H9 (cell line): Measurements from ENCODE around the gene PGM2L1. TPM values are rescaled to one million over a fixed set of nuclear protein-coding genes. Genes with fewer than 3 reads are reported as not detected.

Experiments used
- DNase-seq: peaks from one replicate; pipeline ENCODE4 v3.0.0-alpha.2; 2017
- H2AFZ ChIP-seq: one replicate; pipeline ENCODE4 v1.6.1; 2013; ENCODE audit warnings: mild to moderate bottlenecking, low read length, control low read depth, moderate library complexity
- H2AK5ac ChIP-seq: 2 replicates; pipeline ENCODE4 v1.6.1; 2013; ENCODE audit warnings: low read length, control low read depth, mixed read lengths; ENCODE audit not compliant: insufficient read length
- H2BK120ac ChIP-seq: one replicate; pipeline ENCODE4 v1.6.1; 2013; ENCODE audit warnings: low read depth, mild to moderate bottlenecking, low read length, control low read depth, inconsistent platforms; ENCODE audit not compliant: poor library complexity, severe bottlenecking
- H2BK12ac ChIP-seq: 2 replicates; pipeline ENCODE4 v1.6.1; 2013; ENCODE audit warnings: low read length, control low read depth, mixed read lengths, low read depth; ENCODE audit not compliant: insufficient read length
- H2BK15ac ChIP-seq: 2 replicates; pipeline ENCODE4 v1.6.1; 2013; ENCODE audit warnings: low read depth, low read length, control low read depth
- H2BK20ac ChIP-seq: one replicate; pipeline ENCODE4 v1.6.1; 2013; ENCODE audit warnings: low read depth, mild to moderate bottlenecking, low read length, control low read depth, inconsistent platforms; ENCODE audit not compliant: poor library complexity, severe bottlenecking
- H2BK5ac ChIP-seq: 2 replicates; pipeline ENCODE4 v1.6.1; 2013; ENCODE audit warnings: low read length, control low read depth, mixed read lengths; ENCODE audit not compliant: insufficient read length
- H3K14ac ChIP-seq: 2 replicates; pipeline ENCODE4 v1.6.1; 2013; ENCODE audit warnings: low read length, control low read depth; ENCODE audit not compliant: insufficient read depth
- H3K18ac ChIP-seq: 2 replicates; pipeline ENCODE4 v1.6.1; 2013; ENCODE audit warnings: low read depth, mild to moderate bottlenecking, mixed read lengths, low read length, control low read depth; ENCODE audit not compliant: insufficient read length
- H3K23ac ChIP-seq: 2 replicates; pipeline ENCODE4 v1.6.1; 2013; ENCODE audit warnings: low read length, control low read depth, mixed read lengths, low read depth; ENCODE audit not compliant: insufficient read length
- H3K23me2 ChIP-seq: 2 replicates; pipeline ENCODE4 v1.6.1; 2013; ENCODE audit warnings: low read depth, mild to moderate bottlenecking, mixed read lengths, low read length, control low read depth; ENCODE audit not compliant: insufficient read length, poor library complexity, severe bottlenecking
- H3K27ac ChIP-seq: 2 replicates; pipeline ENCODE4 v1.5.1; 2013; ENCODE audit warnings: low read length, control low read depth, mixed read lengths, low read depth; ENCODE audit not compliant: insufficient read length
- H3K27me3 ChIP-seq: 2 replicates; pipeline ENCODE4 v1.6.1; 2013; ENCODE audit warnings: low read length, control low read depth, inconsistent platforms; ENCODE audit not compliant: insufficient read depth
- H3K4ac ChIP-seq: 2 replicates; pipeline ENCODE4 v1.6.1; 2013; ENCODE audit warnings: low read depth, mild to moderate bottlenecking, control low read depth, inconsistent platforms, low read length, moderate library complexity
- H3K4me1 ChIP-seq: 2 replicates; pipeline ENCODE4 v1.6.1; 2013; ENCODE audit warnings: low read length, control low read depth, inconsistent platforms; ENCODE audit not compliant: insufficient read depth
- H3K4me2 ChIP-seq: 2 replicates; pipeline ENCODE4 v1.6.1; 2013; ENCODE audit warnings: low read length, control low read depth, mixed read lengths; ENCODE audit not compliant: insufficient read length, insufficient read depth
- H3K56ac ChIP-seq: 2 replicates; pipeline ENCODE4 v1.6.1; 2013; ENCODE audit warnings: low read depth, mild to moderate bottlenecking, mixed read lengths, low read length, control low read depth; ENCODE audit not compliant: insufficient read length
- H3K79me1 ChIP-seq: 2 replicates; pipeline ENCODE4 v1.6.1; 2013; ENCODE audit warnings: low read depth, mild to moderate bottlenecking, moderate library complexity, low read length, control low read depth, inconsistent platforms; ENCODE audit not compliant: insufficient read depth, poor library complexity, severe bottlenecking
- H3K79me2 ChIP-seq: 2 replicates; pipeline ENCODE4 v1.6.1; 2013; ENCODE audit warnings: low read length, control low read depth, inconsistent platforms; ENCODE audit not compliant: insufficient read depth
- H3K9ac ChIP-seq: 2 replicates; pipeline ENCODE4 v1.6.1; 2013; ENCODE audit warnings: low read length, control low read depth, mixed read lengths; ENCODE audit not compliant: insufficient read length; ENCODE audit errors: extremely low read depth
- H3K9me3 ChIP-seq: one replicate; pipeline ENCODE4 v1.6.1; 2013; ENCODE audit warnings: low read depth, low read length, inconsistent platforms; ENCODE audit not compliant: control insufficient read depth
- H3T11ph ChIP-seq: one replicate; pipeline ENCODE4 v1.6.1; 2013; ENCODE audit warnings: mild to moderate bottlenecking, low read length, control low read depth, inconsistent platforms
- H4K20me1 ChIP-seq: one replicate; pipeline ENCODE4 v1.6.1; 2013; ENCODE audit not compliant: control insufficient read depth, insufficient read length, insufficient read depth
- H4K5ac ChIP-seq: 2 replicates; pipeline ENCODE4 v1.6.1; 2013; ENCODE audit warnings: low read depth, mild to moderate bottlenecking, mixed read lengths, low read length, control low read depth; ENCODE audit not compliant: insufficient read length
- H4K8ac ChIP-seq: replicated peaks from 2 replicates; pipeline ENCODE4 v1.6.1; 2013; ENCODE audit warnings: low read length, control low read depth, mixed read lengths, low read depth; ENCODE audit not compliant: insufficient read length
- H4K91ac ChIP-seq: 2 replicates; pipeline ENCODE4 v1.6.1; 2013; ENCODE audit warnings: low read depth, mild to moderate bottlenecking, moderate library complexity, mixed read lengths, low read length, control low read depth; ENCODE audit not compliant: insufficient read length
- H3K27ac Mint-ChIP-seq, 3 experiments: 2 replicates in 2 of 3; 3 replicates in 1 of 3; pipeline ENCODE4 v1.8.0; 2020 to 2021; ENCODE audit warnings: mixed read lengths in 3 of 3, mild to moderate bottlenecking in 1 of 3, moderate library complexity in 1 of 3
- H3K27me3 Mint-ChIP-seq: 2 replicates; pipeline ENCODE4 v1.8.0; 2021; ENCODE audit warnings: low read depth, mild to moderate bottlenecking, moderate library complexity, mixed read lengths
- H3K36me3 Mint-ChIP-seq, 3 experiments: 2 replicates in 2 of 3; 3 replicates in 1 of 3; pipeline ENCODE4 v1.8.0; 2020 to 2021; ENCODE audit warnings: low read depth in 3 of 3, mixed read lengths in 3 of 3; ENCODE audit not compliant: insufficient read depth in 1 of 3
- H3K4me1 Mint-ChIP-seq, 2 experiments: 2 replicates each; pipeline ENCODE4 v1.8.0; 2020; ENCODE audit warnings: mixed read lengths in 2 of 2
- H3K4me3 Mint-ChIP-seq, 2 experiments: 2 replicates in 1 of 2; 3 replicates in 1 of 2; pipeline ENCODE4 v1.8.0; 2020 to 2021; ENCODE audit warnings: mild to moderate bottlenecking in 2 of 2, mixed read lengths in 2 of 2, moderate library complexity in 1 of 2
- H3K9me3 Mint-ChIP-seq, 2 experiments: 2 replicates in 1 of 2; 3 replicates in 1 of 2; pipeline ENCODE4 v1.8.0; 2020; ENCODE audit warnings: mild to moderate bottlenecking in 2 of 2, mixed read lengths in 2 of 2, moderate library complexity in 1 of 2
- WGBS: extraction: QIAGEN DNeasy Blood & Tissue Kit; methylation state at CpG from one replicate; pipeline ENCODE4 v1.1.7; 2013; ENCODE audit warnings: missing lambda C conversion rate, low lambda C conversion rate, mixed read lengths; ENCODE audit not compliant: insufficient read length; ENCODE audit errors: extremely low coverage; 5-methylcytosine and 5-hydroxymethylcytosine counted together
- total RNA-seq: library from RNA; stranded (reverse); gene quantifications from 2 replicates; pipeline ENCODE4 v1.2.1, GENCODE V29; 2021
- TF ChIP-seq, protein P1 (sequence below): fragments of 200-600 bp; sonication (generic); conservative IDR thresholded peaks from 3 replicates; pipeline ENCODE4 v1.8.0; 2021; ENCODE audit warnings: antibody characterized with exemption, mild to moderate bottlenecking

The PGM2L1 gene
- total RNA-seq, 1 experiment from 2014 or later, result 16.9 TPM

DNA sequence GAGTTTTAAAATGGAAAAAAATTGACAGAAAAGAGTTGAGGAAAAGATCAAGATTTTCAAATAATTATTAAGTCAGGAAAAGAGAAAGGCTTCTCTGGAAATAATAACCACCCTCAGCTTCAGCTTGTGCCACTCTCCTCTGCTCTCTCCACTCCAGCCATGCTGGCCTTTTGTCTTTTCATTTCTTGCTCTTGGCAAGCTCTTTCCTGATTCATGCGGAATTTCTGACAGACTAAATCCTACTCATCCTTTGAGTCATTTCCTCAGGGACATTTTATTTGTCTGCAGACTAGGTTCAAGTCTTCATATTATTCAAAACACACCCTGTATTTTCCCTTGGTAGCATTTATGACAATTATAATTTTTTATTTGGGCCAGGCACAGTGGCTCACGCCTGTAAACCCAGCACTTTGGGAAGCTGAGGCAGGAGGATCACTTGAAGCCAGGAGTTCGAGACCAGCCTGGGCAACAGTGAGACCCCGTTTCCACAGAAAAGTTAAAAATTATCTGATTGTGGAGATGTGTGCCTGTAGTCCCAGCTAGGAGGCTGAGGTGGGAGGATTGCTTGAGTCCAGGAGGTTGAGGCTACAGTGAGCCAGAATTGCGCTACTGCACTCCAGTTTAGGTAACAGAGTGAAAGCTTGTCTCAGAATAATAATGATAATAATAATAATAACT lies 79.0 kb downstream of the PGM2L1 start:
- Histone ChIP-seq H2BK120ac (no peak overlapping the region), H2AK5ac (no peak overlapping the region), H2AFZ (no peak overlapping the region), H4K8ac (no peak overlapping the region), H3K4me1 (no peaks in the 10 kb centered on the region), H3K56ac (no peak overlapping the region), H3K27ac (no peak overlapping the region), H3K79me2 (no peaks in the 10 kb centered on the region; the same call in 1 of the 2 replicates), H3K9ac (no peak overlapping the region), H3K14ac (no peak overlapping the region), H2BK5ac (no peak overlapping the region), H3K4me2 (no peak overlapping the region), H3K18ac (no peak overlapping the region), H3K79me1 (no peaks in the 10 kb centered on the region), H4K20me1 (no peaks in the 10 kb centered on the region), H3K23ac (no peak overlapping the region), H2BK15ac (no peak overlapping the region), H3K9me3 (no peaks in the 10 kb centered on the region), H3K27me3 (no peaks in the 10 kb centered on the region), H3K4ac (no peak overlapping the region), H3T11ph (no peak overlapping the region), H4K5ac (no peak overlapping the region), H3K23me2 (no peaks in the 10 kb centered on the region), H4K91ac (no peak overlapping the region), H2BK20ac (no peak overlapping the region), H2BK12ac (no peak overlapping the region)
- Mint-ChIP-seq H3K36me3 (peaks cover 0 to 8% (median 4%) of the 10 kb centered on the region in 3 experiments; a peak in 2 of 7 replicates), H3K27me3 (peaks cover 11% of the 10 kb centered on the region), H3K4me3 (no peak overlapping the region), H3K9me3 (peaks cover 15 to 19% of the 10 kb centered on the region in 2 experiments), H3K27ac (no peak overlapping the region), H3K4me1 (peaks cover 4 to 9% of the 10 kb centered on the region in 2 experiments; a peak in 2 of 4 replicates)
- DNase-seq, result no peak
- TF ChIP-seq, protein P1, sequence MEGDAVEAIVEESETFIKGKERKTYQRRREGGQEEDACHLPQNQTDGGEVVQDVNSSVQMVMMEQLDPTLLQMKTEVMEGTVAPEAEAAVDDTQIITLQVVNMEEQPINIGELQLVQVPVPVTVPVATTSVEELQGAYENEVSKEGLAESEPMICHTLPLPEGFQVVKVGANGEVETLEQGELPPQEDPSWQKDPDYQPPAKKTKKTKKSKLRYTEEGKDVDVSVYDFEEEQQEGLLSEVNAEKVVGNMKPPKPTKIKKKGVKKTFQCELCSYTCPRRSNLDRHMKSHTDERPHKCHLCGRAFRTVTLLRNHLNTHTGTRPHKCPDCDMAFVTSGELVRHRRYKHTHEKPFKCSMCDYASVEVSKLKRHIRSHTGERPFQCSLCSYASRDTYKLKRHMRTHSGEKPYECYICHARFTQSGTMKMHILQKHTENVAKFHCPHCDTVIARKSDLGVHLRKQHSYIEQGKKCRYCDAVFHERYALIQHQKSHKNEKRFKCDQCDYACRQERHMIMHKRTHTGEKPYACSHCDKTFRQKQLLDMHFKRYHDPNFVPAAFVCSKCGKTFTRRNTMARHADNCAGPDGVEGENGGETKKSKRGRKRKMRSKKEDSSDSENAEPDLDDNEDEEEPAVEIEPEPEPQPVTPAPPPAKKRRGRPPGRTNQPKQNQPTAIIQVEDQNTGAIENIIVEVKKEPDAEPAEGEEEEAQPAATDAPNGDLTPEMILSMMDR, result no peak
- WGBS, result no CpG with 5 or more reads among the region's 5 CpGs
